GM12872 (cell line): ENCODE results near the gene BICDL1.

Experiments
- TF ChIP-seq, protein P1 (sequence below): IDR thresholded peaks from 3 replicates; pipeline ENCODE4 v1.5.1; 2011; ENCODE audit warnings: low read depth, mild to moderate bottlenecking, low read length, moderate library complexity; ENCODE audit not compliant: insufficient read depth

Gene BICDL1

DNA sequence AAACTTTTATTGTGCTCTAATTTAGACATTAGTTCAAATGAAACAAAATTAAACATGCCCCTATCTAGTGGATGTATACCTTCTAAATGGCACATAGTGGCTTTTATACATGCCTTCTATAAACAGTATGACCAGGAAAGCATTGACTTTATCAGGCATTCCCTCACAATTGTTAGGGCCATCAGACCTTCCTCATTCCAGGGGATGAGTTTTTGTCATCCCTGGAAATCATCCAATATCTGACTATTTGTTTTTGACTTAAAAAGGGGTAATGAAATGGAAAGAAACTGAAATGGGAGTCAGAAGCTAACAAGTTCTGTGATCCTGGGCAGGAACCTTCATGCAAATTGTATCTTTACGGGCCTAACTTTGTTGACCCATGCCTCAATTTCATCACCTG lies 58.0 kb downstream of the BICDL1 start:
- TF ChIP-seq, protein P1, sequence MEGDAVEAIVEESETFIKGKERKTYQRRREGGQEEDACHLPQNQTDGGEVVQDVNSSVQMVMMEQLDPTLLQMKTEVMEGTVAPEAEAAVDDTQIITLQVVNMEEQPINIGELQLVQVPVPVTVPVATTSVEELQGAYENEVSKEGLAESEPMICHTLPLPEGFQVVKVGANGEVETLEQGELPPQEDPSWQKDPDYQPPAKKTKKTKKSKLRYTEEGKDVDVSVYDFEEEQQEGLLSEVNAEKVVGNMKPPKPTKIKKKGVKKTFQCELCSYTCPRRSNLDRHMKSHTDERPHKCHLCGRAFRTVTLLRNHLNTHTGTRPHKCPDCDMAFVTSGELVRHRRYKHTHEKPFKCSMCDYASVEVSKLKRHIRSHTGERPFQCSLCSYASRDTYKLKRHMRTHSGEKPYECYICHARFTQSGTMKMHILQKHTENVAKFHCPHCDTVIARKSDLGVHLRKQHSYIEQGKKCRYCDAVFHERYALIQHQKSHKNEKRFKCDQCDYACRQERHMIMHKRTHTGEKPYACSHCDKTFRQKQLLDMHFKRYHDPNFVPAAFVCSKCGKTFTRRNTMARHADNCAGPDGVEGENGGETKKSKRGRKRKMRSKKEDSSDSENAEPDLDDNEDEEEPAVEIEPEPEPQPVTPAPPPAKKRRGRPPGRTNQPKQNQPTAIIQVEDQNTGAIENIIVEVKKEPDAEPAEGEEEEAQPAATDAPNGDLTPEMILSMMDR: no peak

DNA sequence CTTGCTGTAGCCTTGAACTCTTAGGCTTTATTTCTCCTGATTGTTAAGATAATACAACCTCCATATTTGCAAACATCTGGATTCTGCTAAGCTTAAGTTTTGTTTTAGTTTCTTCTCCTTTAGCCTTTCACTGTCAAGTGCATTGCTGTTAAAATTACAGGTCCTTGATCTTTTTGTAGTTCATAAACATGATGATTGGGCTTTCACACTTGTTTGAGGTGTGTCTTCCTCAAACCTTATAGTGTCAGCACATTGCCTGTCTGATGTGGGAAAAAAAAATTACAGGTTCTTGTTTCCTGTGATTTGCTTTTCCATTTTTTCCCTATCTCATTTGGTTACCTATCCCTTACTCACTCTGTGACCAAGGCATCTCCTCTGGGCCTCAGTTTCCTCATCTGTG lies 59.2 kb downstream of the BICDL1 start:
- TF ChIP-seq, protein P1: no peak

DNA sequence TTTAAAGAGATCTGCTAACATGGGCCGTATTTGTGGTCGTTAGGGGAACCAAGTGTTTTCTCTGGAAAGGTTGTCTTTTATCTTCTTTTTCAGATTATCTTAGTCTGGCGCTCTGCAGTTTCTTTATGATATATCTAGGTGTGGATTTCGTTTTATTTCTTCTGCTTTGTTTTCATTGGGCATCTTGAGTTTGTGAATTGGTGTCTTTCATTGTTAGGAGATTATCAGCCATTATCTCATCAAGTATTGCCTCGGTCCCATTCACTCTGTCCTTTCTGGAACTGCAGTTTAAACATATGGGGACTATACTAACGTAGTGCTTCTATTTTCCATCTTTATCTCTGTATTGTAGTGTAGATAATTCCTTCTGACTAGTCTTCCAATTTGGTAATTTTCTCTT lies 60.4 kb downstream of the BICDL1 start:
- TF ChIP-seq, protein P1: no peak

DNA sequence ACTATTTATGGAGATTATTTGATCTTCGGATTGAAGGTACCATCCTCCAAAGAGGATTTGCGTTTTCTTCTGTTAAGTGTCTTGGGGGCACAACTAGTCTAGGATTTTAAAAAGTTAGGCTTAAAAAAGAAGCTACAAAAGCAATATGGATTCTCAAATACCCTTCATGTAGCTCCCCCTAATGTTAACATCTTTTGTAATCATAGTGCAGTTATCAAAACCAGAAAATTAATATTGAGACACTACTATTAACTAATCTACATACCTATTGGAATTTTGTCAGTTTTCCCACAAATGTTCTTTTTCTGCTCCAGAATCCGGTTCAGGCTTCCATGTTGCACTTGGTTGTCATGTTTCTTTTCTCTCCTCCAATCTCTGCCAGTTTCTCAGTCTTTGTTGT lies 62.5 kb downstream of the BICDL1 start:
- TF ChIP-seq, protein P1: no peak

DNA sequence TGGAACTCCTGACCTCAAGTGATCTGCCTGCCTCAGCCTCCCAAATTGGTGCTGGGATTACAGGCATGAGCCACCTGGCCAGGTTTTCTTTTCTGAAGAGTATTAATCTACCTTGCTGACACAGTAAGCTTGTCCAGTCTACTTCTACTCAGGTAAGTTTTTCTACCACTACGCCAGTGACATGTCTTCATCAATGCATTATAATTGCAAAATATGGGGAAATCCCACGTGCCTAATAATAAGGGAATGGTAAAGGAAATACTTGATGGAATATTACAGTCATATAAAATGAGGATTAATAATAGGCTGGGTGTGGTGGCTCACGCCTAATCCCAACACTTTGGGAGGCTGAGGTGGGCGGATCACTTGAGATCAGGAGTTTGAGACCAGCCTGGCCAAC lies 65.3 kb downstream of the BICDL1 start:
- TF ChIP-seq, protein P1: no peak

DNA sequence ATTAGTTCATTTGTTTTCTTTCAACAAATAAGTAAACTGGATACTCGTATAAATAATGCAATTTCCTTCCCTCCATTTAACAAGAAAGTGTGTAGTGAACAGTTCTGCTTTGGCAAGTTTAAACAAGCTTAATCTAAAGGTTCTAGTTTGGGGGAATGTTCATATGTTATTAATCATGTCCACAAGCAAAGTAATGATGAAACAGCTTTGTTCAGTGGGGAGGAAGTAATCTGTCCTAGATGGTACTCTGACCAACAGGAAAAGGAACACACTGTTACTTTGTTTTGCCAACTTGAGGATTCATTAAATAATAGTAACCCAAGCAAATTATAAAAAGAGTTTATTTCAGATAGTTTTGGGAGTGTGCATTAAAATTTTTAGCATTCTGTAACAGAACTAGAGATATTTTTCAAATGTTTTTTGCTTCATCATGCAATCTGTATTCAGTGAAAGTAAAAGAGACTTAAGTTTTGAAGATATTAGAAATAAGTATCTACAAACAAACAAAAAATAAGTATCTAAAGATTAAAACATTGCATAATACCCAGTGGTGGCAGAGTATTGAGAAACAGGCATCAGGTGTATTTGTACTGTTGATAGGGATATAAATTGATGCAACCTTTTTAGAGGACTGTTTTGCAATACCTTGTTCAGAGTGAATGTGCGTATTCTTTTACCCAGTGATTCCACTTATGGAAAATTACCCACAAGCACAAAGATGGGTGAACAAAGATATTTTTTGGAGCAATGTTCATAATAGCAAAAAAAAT lies 66.4 kb downstream of the BICDL1 start:
- TF ChIP-seq, protein P1: no peak

DNA sequence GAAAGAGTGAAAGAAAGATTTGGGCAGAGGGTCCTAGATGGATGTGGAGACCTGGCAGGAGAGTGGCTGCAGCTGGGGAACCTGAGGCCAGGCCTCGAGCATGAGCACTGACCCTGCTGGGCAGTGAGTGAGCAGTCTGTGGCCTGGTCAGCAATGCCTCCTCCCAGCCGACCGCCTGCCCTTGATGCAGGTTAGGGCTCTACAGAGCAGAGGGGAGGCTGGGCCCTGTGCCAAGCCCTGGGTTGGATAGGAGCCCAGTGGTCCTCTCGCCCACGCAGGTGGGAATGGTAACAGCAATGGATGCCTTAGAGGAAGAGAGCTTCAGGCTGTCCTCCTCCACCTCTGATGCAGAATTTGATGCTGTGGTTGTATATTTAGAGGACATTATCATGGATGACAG lies 67.7 kb downstream of the BICDL1 start:
- TF ChIP-seq, protein P1: no peak

DNA sequence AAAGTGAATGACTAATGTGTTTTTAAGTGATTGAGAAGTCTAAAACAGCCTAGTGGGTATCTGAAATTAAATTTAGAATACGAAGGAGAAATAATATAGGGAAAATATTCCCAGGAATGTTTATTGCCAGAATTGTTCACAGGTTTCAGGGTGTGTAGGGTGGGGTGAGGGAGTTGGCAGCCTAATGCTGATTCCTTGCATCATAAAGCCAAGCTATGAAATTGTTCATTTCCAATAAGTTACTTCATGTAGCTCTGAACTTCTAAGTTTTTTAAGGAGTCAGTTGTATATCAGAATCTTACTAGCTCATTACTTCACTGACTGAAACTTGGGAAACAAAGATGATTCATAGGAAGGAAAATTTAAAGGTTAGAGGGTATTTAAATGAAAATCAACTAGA lies 71.2 kb downstream of the BICDL1 start:
- TF ChIP-seq, protein P1: no peak
